Sigmoid colon (tissue), 4 donors: ENCODE data around the gene TNFRSF9.

Experiments
- EP300 ChIP-seq, 4 donors: sonication (generic); formaldehyde crosslinking; IDR thresholded peaks; one replicate each; pipeline ENCODE4 v1.6.1; 2017; ENCODE audit warnings: antibody characterized with exemption in 4 of 4
- TF ChIP-seq, protein P1 (sequence below), 4 experiments: fragments of 450-650 bp in 3 of 4; fragments of 200-600 bp in 1 of 4; IDR thresholded peaks; one replicate each; pipeline ENCODE4 v1.5.1; 2016 to 2019; ENCODE audit warnings: antibody characterized with exemption in 4 of 4, mild to moderate bottlenecking in 3 of 4, moderate library complexity in 2 of 4

DNA sequence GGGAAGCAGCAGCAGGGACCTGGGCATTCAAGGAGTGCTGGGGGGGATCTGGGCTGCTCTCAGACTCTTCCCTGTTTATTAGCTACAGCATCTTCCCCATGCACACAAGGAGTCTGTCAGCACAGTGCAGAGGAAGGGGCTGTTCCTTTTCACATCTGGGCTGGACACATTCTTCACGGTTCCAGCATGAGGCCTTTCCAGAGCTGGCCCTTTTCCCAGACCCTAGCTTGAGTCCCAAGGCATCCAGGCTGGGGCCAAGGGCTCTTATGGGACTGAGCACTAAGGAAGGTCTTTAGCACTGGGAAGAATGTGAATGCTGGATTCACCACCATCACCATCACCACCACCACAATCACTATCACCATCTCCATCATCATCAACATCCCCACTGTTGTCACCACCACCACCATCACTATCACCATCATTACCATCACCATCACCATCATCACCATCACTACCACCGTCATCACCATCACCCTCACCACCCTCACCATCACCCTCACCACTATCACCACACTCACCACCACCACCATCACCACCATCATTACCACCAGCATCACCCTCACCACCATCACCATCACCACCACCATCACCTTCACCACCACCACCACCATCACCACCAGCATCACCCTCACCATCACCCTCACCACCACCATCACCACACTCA is 49.3 kb upstream of the TNFRSF9 start:
- TF ChIP-seq, protein P1, sequence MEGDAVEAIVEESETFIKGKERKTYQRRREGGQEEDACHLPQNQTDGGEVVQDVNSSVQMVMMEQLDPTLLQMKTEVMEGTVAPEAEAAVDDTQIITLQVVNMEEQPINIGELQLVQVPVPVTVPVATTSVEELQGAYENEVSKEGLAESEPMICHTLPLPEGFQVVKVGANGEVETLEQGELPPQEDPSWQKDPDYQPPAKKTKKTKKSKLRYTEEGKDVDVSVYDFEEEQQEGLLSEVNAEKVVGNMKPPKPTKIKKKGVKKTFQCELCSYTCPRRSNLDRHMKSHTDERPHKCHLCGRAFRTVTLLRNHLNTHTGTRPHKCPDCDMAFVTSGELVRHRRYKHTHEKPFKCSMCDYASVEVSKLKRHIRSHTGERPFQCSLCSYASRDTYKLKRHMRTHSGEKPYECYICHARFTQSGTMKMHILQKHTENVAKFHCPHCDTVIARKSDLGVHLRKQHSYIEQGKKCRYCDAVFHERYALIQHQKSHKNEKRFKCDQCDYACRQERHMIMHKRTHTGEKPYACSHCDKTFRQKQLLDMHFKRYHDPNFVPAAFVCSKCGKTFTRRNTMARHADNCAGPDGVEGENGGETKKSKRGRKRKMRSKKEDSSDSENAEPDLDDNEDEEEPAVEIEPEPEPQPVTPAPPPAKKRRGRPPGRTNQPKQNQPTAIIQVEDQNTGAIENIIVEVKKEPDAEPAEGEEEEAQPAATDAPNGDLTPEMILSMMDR (IDR thresholded peaks at IDR 0.05), result no peak
- TF ChIP-seq EP300 (IDR thresholded peaks at IDR 0.05), result no peak
